ENCODE results near the gene RNF220. TPM values are rescaled to one million over a fixed set of nuclear protein-coding genes. Genes with fewer than 3 reads are reported as not detected.

Gene RNF220
- total and polyA plus RNA-seq, 2 experiments from 2014 or later, result 77.2 to 117 TPM

DNA sequence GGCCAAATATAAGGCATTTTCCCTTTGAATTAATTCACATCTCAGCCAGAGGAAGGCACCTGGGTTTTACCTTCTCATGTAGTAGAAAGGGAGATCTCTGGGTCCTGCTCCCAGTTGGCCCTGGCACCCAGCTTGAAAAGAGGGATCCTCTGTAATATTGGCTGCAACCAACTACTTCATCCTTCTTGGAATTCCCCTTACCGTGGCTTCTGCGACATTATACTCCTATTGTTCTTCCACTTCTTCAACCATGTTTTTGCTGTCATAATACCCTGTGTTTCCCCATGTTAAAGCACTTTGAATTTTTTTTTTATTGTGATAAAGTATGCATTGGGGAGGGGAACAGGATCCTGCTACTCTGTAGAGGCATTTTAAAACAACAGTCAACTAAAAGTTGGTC, 26.8 kb downstream of the RNF220 start:
- Histone ChIP-seq H3K4me1 (ENCODE audit: insufficient read depth) (no peaks in the 10 kb centered on the region), H3K79me2 (no peaks in the 10 kb centered on the region), H2AFZ (no peak overlapping the region), H3K4me3 (no peak overlapping the region), H3K9me2 (replicated peaks; ENCODE audit: insufficient read depth) (no peaks in the 10 kb centered on the region), H4K20me1 (ENCODE audit: insufficient read depth, poor library complexity, severe bottlenecking) (no peaks in the 10 kb centered on the region), H3K9me3 (ENCODE audit: low read depth) (no peaks in the 10 kb centered on the region), H3K4me2 (no peak overlapping the region), H3K36me3 (replicated peaks; ENCODE audit: insufficient read depth, low read depth) (no peaks in the 10 kb centered on the region), H3K27me3 (peaks cover 28% of the 10 kb centered on the region), H3K27ac (no peak overlapping the region)
- WGBS (ENCODE audit: low lambda C conversion rate, missing lambda C conversion rate), result 91% methylated on average over 2 of the region's 2 CpGs
- DNase-seq (ENCODE audit: low spot score), result no peak
- TF ChIP-seq, protein P1, sequence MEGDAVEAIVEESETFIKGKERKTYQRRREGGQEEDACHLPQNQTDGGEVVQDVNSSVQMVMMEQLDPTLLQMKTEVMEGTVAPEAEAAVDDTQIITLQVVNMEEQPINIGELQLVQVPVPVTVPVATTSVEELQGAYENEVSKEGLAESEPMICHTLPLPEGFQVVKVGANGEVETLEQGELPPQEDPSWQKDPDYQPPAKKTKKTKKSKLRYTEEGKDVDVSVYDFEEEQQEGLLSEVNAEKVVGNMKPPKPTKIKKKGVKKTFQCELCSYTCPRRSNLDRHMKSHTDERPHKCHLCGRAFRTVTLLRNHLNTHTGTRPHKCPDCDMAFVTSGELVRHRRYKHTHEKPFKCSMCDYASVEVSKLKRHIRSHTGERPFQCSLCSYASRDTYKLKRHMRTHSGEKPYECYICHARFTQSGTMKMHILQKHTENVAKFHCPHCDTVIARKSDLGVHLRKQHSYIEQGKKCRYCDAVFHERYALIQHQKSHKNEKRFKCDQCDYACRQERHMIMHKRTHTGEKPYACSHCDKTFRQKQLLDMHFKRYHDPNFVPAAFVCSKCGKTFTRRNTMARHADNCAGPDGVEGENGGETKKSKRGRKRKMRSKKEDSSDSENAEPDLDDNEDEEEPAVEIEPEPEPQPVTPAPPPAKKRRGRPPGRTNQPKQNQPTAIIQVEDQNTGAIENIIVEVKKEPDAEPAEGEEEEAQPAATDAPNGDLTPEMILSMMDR (IDR thresholded peaks at IDR 0.05; ENCODE audit: poor library complexity), result no peak
- TF ChIP-seq EZH2phosphoT487 (IDR thresholded peaks at IDR 0.05; ENCODE audit: low read depth, severe bottlenecking, unreplicated experiment) (no peak), EZH2 (IDR thresholded peaks at IDR 0.05; ENCODE audit: borderline replicate concordance) (no peak)

- no peak for DNase-seq (ENCODE audit: low spot score)
- Histone ChIP-seq H3K36me3 (replicated peaks; ENCODE audit: insufficient read depth, low read depth) (no peaks in the 10 kb centered on the region), H3K9me2 (replicated peaks; ENCODE audit: insufficient read depth) (no peaks in the 10 kb centered on the region), H3K9me3 (ENCODE audit: low read depth) (no peaks in the 10 kb centered on the region), H4K20me1 (ENCODE audit: insufficient read depth, poor library complexity, severe bottlenecking) (no peaks in the 10 kb centered on the region), H3K27ac (no peak overlapping the region), H3K4me2 (no peak overlapping the region), H3K4me1 (ENCODE audit: insufficient read depth) (no peaks in the 10 kb centered on the region), H3K27me3 (peaks cover 15% of the 10 kb centered on the region), H3K79me2 (no peaks in the 10 kb centered on the region), H2AFZ (no peak overlapping the region), H3K4me3 (no peak overlapping the region)
- TF ChIP-seq EZH2phosphoT487 (IDR thresholded peaks at IDR 0.05; ENCODE audit: low read depth, severe bottlenecking, unreplicated experiment), result no peak
- TF ChIP-seq, protein P1 (IDR thresholded peaks at IDR 0.05; ENCODE audit: poor library complexity), result no peak
- no peak for TF ChIP-seq EZH2 (IDR thresholded peaks at IDR 0.05; ENCODE audit: borderline replicate concordance)
- 89% methylated on average over 2 of the region's 2 CpGs for WGBS (ENCODE audit: low lambda C conversion rate, missing lambda C conversion rate)
Observed at GRCh38 chr1:44433209-44433608, 28.2 kb downstream of the RNF220 start.

GRCh38 chr1:44436401-44437106, 31.5 kb downstream of the RNF220 start:
- DNase-seq (ENCODE audit: low spot score), result no peak
- TF ChIP-seq EZH2 (IDR thresholded peaks at IDR 0.05; ENCODE audit: borderline replicate concordance) (no peak), EZH2phosphoT487 (IDR thresholded peaks at IDR 0.05; ENCODE audit: low read depth, severe bottlenecking, unreplicated experiment) (no peak)
- TF ChIP-seq, protein P1 (IDR thresholded peaks at IDR 0.05; ENCODE audit: poor library complexity), result no peak
- Histone ChIP-seq H4K20me1 (ENCODE audit: insufficient read depth, poor library complexity, severe bottlenecking) (no peaks in the 10 kb centered on the region), H3K27ac (no peak overlapping the region), H3K27me3 (peaks cover 11% of the 10 kb centered on the region), H3K4me3 (no peak overlapping the region), H3K9me2 (replicated peaks; ENCODE audit: insufficient read depth) (no peaks in the 10 kb centered on the region), H3K4me2 (no peak overlapping the region), H3K4me1 (ENCODE audit: insufficient read depth) (no peaks in the 10 kb centered on the region), H3K36me3 (replicated peaks; ENCODE audit: insufficient read depth, low read depth) (no peaks in the 10 kb centered on the region), H3K79me2 (no peaks in the 10 kb centered on the region), H3K9me3 (ENCODE audit: low read depth) (no peaks in the 10 kb centered on the region), H2AFZ (no peak overlapping the region)
- 65% methylated on average over 5 of the region's 5 CpGs for WGBS (ENCODE audit: low lambda C conversion rate, missing lambda C conversion rate)
